IMR-90 (cell line): ENCODE results near the gene ANKRD42. TPM values are rescaled to one million over a fixed set of nuclear protein-coding genes. Genes with fewer than 3 reads are reported as not detected.
A peak's percentile ranks its signal among the peaks of the same experiment; 100 is the strongest.

Experiments
- ATAC-seq: fragments of 200-7000 bp; cut with Tn5 transposase; 2 replicates; pipeline ENCODE4 v1.9.1; 2020; ENCODE audit warnings: low read depth, mild to moderate bottlenecking, moderate library complexity
- BruUV-seq: library from RNA; stranded (reverse); fragments of 400-500 nt; replicated peaks from 2 replicates; lab custom pipeline; 2021; lab: Mats Ljungman, UMichigan
- CTCF ChIA-PET: fragments of 300-600 bp; formaldehyde crosslinking; extraction: SDS; loops from one replicate; lab custom pipeline; 2021; ENCODE audit warnings: antibody characterized with exemption; lab: Yijun Ruan, JAX
- POLR2A ChIA-PET: fragments of 300-600 bp; sonication (Branson Sonifier 250); formaldehyde crosslinking; loops from one replicate; lab custom pipeline; 2022; ENCODE audit warnings: antibody characterized with exemption; ENCODE audit not compliant: unreplicated experiment; lab: Charles Lee
- DNase-seq: peaks from one replicate; pipeline ENCODE4 v3.0.0; 2013
- H2AFZ ChIP-seq: replicated peaks from 2 replicates; pipeline ENCODE3; 2013; ENCODE audit warnings: low read length, mild to moderate bottlenecking; ENCODE audit not compliant: poor library complexity
- H2AK5ac ChIP-seq: 2 replicates; pipeline ENCODE4 v1.6.1; 2013; ENCODE audit warnings: low read depth, low read length, inconsistent platforms
- H2AK9ac ChIP-seq: replicated peaks from 2 replicates; pipeline ENCODE3; 2013; ENCODE audit warnings: mild to moderate bottlenecking, low read depth, low read length, moderate library complexity; ENCODE audit not compliant: poor library complexity
- H2BK120ac ChIP-seq: 2 replicates; pipeline ENCODE4 v1.6.1; 2013; ENCODE audit warnings: low read depth, low read length, inconsistent platforms
- H2BK15ac ChIP-seq: 3 replicates; pipeline ENCODE4 v1.6.1; 2013; ENCODE audit warnings: low read depth, low read length, inconsistent platforms
- H2BK20ac ChIP-seq: 2 replicates; pipeline ENCODE4 v1.6.1; 2013; ENCODE audit warnings: low read depth, mild to moderate bottlenecking, inconsistent platforms, low read length, moderate library complexity
- H2BK5ac ChIP-seq: 2 replicates; pipeline ENCODE4 v1.6.1; 2013; ENCODE audit warnings: mild to moderate bottlenecking, low read depth, low read length, inconsistent platforms; ENCODE audit not compliant: poor library complexity, severe bottlenecking
- H3K14ac ChIP-seq: replicated peaks from 2 replicates; pipeline ENCODE4 v1.6.1; 2013; ENCODE audit warnings: low read depth, low read length, inconsistent platforms
- H3K18ac ChIP-seq: 2 replicates; pipeline ENCODE4 v1.6.1; 2013; ENCODE audit warnings: low read depth, low read length, control low read depth
- H3K23ac ChIP-seq: 2 replicates; pipeline ENCODE4 v1.6.1; 2013; ENCODE audit warnings: low read depth, low read length, inconsistent platforms
- H3K27ac ChIP-seq: 2 replicates; pipeline ENCODE4 v1.5.1; 2013; ENCODE audit warnings: mild to moderate bottlenecking, control low read depth, low read length; ENCODE audit not compliant: insufficient read depth
- H3K27me3 ChIP-seq: 2 replicates; pipeline ENCODE4 v1.6.1; 2013; ENCODE audit warnings: low read length; ENCODE audit not compliant: control insufficient read depth, insufficient read depth
- H3K36me3 ChIP-seq: 2 replicates; pipeline ENCODE4 v1.6.1; 2013; ENCODE audit warnings: low read length, mixed read lengths; ENCODE audit not compliant: control insufficient read depth, insufficient read depth
- H3K4ac ChIP-seq: 2 replicates; pipeline ENCODE4 v1.6.1; 2013; ENCODE audit warnings: low read depth, low read length, inconsistent platforms
- H3K4me1 ChIP-seq: 2 replicates; pipeline ENCODE4 v1.6.1; 2013; ENCODE audit warnings: low read length, mixed read lengths; ENCODE audit not compliant: control insufficient read depth, insufficient read depth
- H3K4me2 ChIP-seq: 2 replicates; pipeline ENCODE4 v1.6.1; 2013; ENCODE audit warnings: low read depth, mild to moderate bottlenecking, control low read depth, low read length, moderate library complexity
- H3K4me3 ChIP-seq: 2 replicates; pipeline ENCODE4 v1.5.1; 2013; ENCODE audit warnings: low read depth, mild to moderate bottlenecking, control low read depth, low read length, moderate library complexity; ENCODE audit not compliant: insufficient read depth
- H3K56ac ChIP-seq: 2 replicates; pipeline ENCODE4 v1.6.1; 2013; ENCODE audit warnings: low read length, inconsistent platforms; ENCODE audit not compliant: insufficient read depth; ENCODE audit errors: extremely low read depth
- H3K79me1 ChIP-seq, 2 experiments: 2 replicates each; pipeline ENCODE4 v1.6.1; 2013; ENCODE audit warnings: low read length in 2 of 2, inconsistent platforms in 1 of 2, low read depth in 1 of 2
- H3K9ac ChIP-seq: 2 replicates; pipeline ENCODE4 v1.6.1; 2013; ENCODE audit warnings: low read depth, low read length, control low read depth
- H3K9me1 ChIP-seq: 2 replicates; pipeline ENCODE4 v1.6.1; 2013; ENCODE audit warnings: low read length, inconsistent platforms; ENCODE audit not compliant: insufficient read depth
- H3K9me3 ChIP-seq: 2 replicates; pipeline ENCODE4 v1.6.1; 2013; ENCODE audit warnings: low read length; ENCODE audit not compliant: control insufficient read depth, insufficient read depth
- H4K20me1 ChIP-seq: 2 replicates; pipeline ENCODE4 v1.6.1; 2013; ENCODE audit warnings: low read length, inconsistent platforms; ENCODE audit not compliant: insufficient read depth
- H4K5ac ChIP-seq: 2 replicates; pipeline ENCODE4 v1.6.1; 2013; ENCODE audit warnings: mild to moderate bottlenecking, low read depth, low read length, control low read depth
- H4K8ac ChIP-seq, 2 experiments: 2 replicates each; pipeline ENCODE4 v1.6.1; 2013; ENCODE audit warnings: low read depth in 2 of 2, low read length in 2 of 2, control low read depth in 1 of 2, inconsistent platforms in 1 of 2
- H4K91ac ChIP-seq: 2 replicates; pipeline ENCODE4 v1.6.1; 2013; ENCODE audit warnings: low read depth, low read length, inconsistent platforms; ENCODE audit not compliant: insufficient read depth
- BHLHE40 ChIP-seq: fragments of 150-350 bp; IDR thresholded peaks from 2 replicates; pipeline ENCODE4 v1.6.1; 2016; ENCODE audit warnings: mild to moderate bottlenecking, low read depth, low read length
- CEBPB ChIP-seq: IDR thresholded peaks from 2 replicates; pipeline ENCODE4 v1.6.1; 2012; ENCODE audit warnings: low read depth, low read length, improper control_type of control experiment
- CHD1 ChIP-seq: IDR thresholded peaks from 2 replicates; pipeline ENCODE4 v1.6.1; 2012; ENCODE audit warnings: low read depth, low read length, improper control_type of control experiment
- FOS ChIP-seq: fragments of 150-350 bp; IDR thresholded peaks from 2 replicates; pipeline ENCODE4 v1.6.1; 2016; ENCODE audit warnings: low read depth, low read length
- MAFK ChIP-seq: IDR thresholded peaks from 2 replicates; pipeline ENCODE4 v1.6.1; 2012; ENCODE audit warnings: low read depth, low read length, improper control_type of control experiment
- MXI1 ChIP-seq: IDR thresholded peaks from 2 replicates; pipeline ENCODE4 v1.6.1; 2012; ENCODE audit warnings: low read depth, mild to moderate bottlenecking, low read length, moderate library complexity, borderline replicate concordance
- NFE2L2 ChIP-seq: fragments of 150-350 bp; IDR thresholded peaks from 2 replicates; pipeline ENCODE4 v1.6.1; 2016; ENCODE audit warnings: low read depth, mild to moderate bottlenecking, low read length
- POLR2A ChIP-seq: IDR thresholded peaks from 2 replicates; pipeline ENCODE4 v1.6.1; 2012; ENCODE audit warnings: mild to moderate bottlenecking, low read depth, low read length
- RCOR1 ChIP-seq: IDR thresholded peaks from 2 replicates; pipeline ENCODE4 v1.6.1; 2012; ENCODE audit warnings: mild to moderate bottlenecking, low read length, improper control_type of control experiment; ENCODE audit not compliant: insufficient replicate concordance
- RFX5 ChIP-seq: IDR thresholded peaks from 2 replicates; pipeline ENCODE4 v1.8.0; 2012; ENCODE audit warnings: low read depth, mild to moderate bottlenecking, low read length, moderate library complexity
- SMC3 ChIP-seq: fragments of 150-350 bp; IDR thresholded peaks from 2 replicates; pipeline ENCODE4 v1.6.1; 2016; ENCODE audit warnings: low read depth, mild to moderate bottlenecking, antibody characterized with exemption, low read length, moderate library complexity
- WGBS, 2 experiments: methylation state at CpG; one replicate each; pipeline versions ENCODE4 v1.1.5 to v1.1.7; 2013; ENCODE audit warnings: missing lambda C conversion rate in 2 of 2; ENCODE audit not compliant: insufficient read length in 1 of 2; ENCODE audit errors: extremely low coverage in 2 of 2; 5-methylcytosine and 5-hydroxymethylcytosine counted together
- dilution Hi-C: fragments of 300-500 bp; cut with HindIII; formaldehyde crosslinking; loops from one replicate; pipeline ENCODE4 v1.14.3; 2018; ENCODE audit warnings: low sequenced_read_pairs; ENCODE audit not compliant: unreplicated experiment
- in situ Hi-C: fragments of 300-500 bp; cut with MboI; formaldehyde crosslinking; loops from 3 replicates; pipeline ENCODE4 v1.14.3; 2019; ENCODE audit warnings: low sequenced_read_pairs, inconsistent platforms, mixed read lengths
- intact Hi-C: fragments of 100-400 bp; cut with micrococcal nuclease; formaldehyde crosslinking; loops from 2 replicates; pipeline ENCODE4 v1.10.0; 2022
- polyA plus RNA-seq, 3 experiments: library from polyadenylated mRNA; depleted of rRNA; stranded (reverse); fragments of >200 nt; gene quantifications; 2 replicates each; pipeline ENCODE4 v1.2.3, GENCODE V29; 2012; ENCODE audit warnings: low replicate concordance in 1 of 3
- total RNA-seq: library from RNA; depleted of rRNA; stranded (reverse); fragments of >200 nt; gene quantifications from 2 replicates; pipeline ENCODE4 v1.2.3, GENCODE V29; 2012
- TF ChIP-seq, protein P1 (sequence below): conservative IDR thresholded peaks from 2 replicates; pipeline ENCODE4 v1.5.1; 2012; ENCODE audit warnings: mild to moderate bottlenecking, low read depth, low read length, improper control_type of control experiment
- TF ChIP-seq, protein P2 (sequence below): fragments of 150-350 bp; IDR thresholded peaks from 2 replicates; pipeline ENCODE4 v1.6.1; 2017; ENCODE audit warnings: mild to moderate bottlenecking, antibody characterized with exemption, low read length, low read depth
- TF ChIP-seq, protein P3 (sequence below): fragments of 150-350 bp; IDR thresholded peaks from 2 replicates; pipeline ENCODE4 v1.6.1; 2016; ENCODE audit warnings: low read depth, mild to moderate bottlenecking, low read length, moderate library complexity, borderline replicate concordance

ANKRD42 gene
- total and polyA plus RNA-seq, 2 of the 4 experiments (the other 2 are of a cell fraction) = 5.2 to 5.6 TPM

DNA sequence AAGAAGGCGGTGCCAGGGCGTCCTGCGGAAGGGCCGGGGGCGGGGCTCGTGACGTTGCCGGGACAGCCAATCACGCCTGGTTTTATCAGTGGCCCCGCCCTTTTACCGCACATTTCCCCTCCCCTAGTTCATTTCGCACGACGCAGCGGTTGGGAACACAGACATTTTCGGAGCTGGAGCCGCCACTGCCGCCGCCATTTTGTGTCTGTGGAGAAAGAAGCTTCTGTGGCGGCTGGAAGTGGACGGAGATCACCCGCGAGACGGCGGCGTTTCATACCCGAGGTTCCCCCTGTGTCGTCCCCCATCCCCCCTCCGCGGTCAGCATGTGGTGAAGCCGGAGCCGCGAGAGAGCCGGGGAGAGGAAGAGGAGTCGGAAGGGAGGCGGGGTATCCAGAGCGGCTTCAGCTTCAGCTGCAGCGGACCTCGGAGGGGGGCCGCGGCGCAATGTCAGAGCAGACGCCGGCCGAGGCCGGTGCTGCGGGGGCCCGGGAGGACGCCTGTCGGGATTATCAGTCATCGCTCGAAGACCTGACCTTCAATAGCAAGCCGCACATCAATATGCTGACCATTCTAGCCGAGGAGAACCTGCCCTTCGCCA, 36.4 kb upstream of the ANKRD42 start, which contains the start of gene PCF11:
TSS of gene PCF11 (plus strand) at position 136 of the 598 bp plus-strand sequence. CDS start at position 445, 309 bp downstream.
- H3K4me2 ChIP-seq = peak within 1 kb of the TSS; percentile 65
- dilution Hi-C loops (loop anchor here (25.0 kb wide), 1 partner anchor 95 kb away; the partner anchor contains the start of gene RAB30), in situ Hi-C loops (no loop called here), intact Hi-C loops (loop anchor here (1.0 to 5.0 kb wide), 7 partner anchors 64 to 440 kb away; partner anchors contain the start of genes DDIAS, PRCP and RAB30)
- H3K79me1 ChIP-seq = peaks cover 0 to 14% of the 10 kb centered on the region in 2 experiments; a peak in 2 of 4 replicates
- peak within 1 kb of the TSS; percentile 47; the same call in 1 of the 3 replicates for H2BK15ac ChIP-seq
- H3K27me3 ChIP-seq = no peaks in the 10 kb centered on the region
- H2AK9ac ChIP-seq = peak within 1 kb of the TSS; percentile 100
- H3K18ac ChIP-seq = peak within 1 kb of the TSS; percentile 98
- peak within 1 kb of the TSS; percentile 92 for H3K27ac ChIP-seq
- H3K36me3 ChIP-seq = peaks cover 3% of the 10 kb centered on the region
- no peak for DNase-seq
- H3K56ac ChIP-seq = peak within 1 kb of the TSS; percentile 89
- peak within 1 kb of the TSS; percentile 88 for H2AFZ ChIP-seq
- peak within 1 kb of the TSS; percentile 78 to 98 for H4K8ac ChIP-seq
- peak within 1 kb of the TSS; percentile 93 for H4K91ac ChIP-seq
- H2AK5ac ChIP-seq = peak within 1 kb of the TSS; percentile 94
- peak; percentile 82 for ATAC-seq
- ChIA-PET CTCF (no interaction called here), POLR2A (interaction anchor here (0.5 to 0.9 kb wide), 2 partner anchors 12 to 255 kb away, joined by 3 to 7 read pairs; partner anchors contain the start of gene DDIAS)
- peak within 1 kb of the TSS; percentile 98 for H4K5ac ChIP-seq
- H3K4me3 ChIP-seq = peak within 1 kb of the TSS; percentile 71
- H3K4me1 ChIP-seq = peaks cover 3% of the 10 kb centered on the region
- peaks cover 6% of the 10 kb centered on the region; the same call in 1 of the 2 replicates for H3K9me1 ChIP-seq
- H2BK5ac ChIP-seq = peak within 1 kb of the TSS; percentile 87
- peak within 1 kb of the TSS; percentile 100 for H3K9ac ChIP-seq
- H3K4ac ChIP-seq = peak within 1 kb of the TSS; percentile 97
- peak within 1 kb of the TSS; percentile 98 for H3K14ac ChIP-seq
- H3K9me3 ChIP-seq = no peaks in the 10 kb centered on the region
- peak within 1 kb of the TSS; percentile 89 for H3K23ac ChIP-seq
- no peak within 1 kb of the TSS for H2BK20ac ChIP-seq
- peaks cover 49% of the 10 kb centered on the region for H4K20me1 ChIP-seq
- H2BK120ac ChIP-seq = peak within 1 kb of the TSS; percentile 32
- TSS peak; percentile 64 for BruUV-seq
- 0% methylated on average over 17 of the region's 55 CpGs; no CpG with 5 or more reads in 1 of the 2 experiments for WGBS, 2 experiments
- TF ChIP-seq CHD1 = peak; percentile 94; the same call in 1 of the 2 replicates
- TF ChIP-seq CEBPB = no peak
- TF ChIP-seq RCOR1 = no peak
- TF ChIP-seq, protein P1, sequence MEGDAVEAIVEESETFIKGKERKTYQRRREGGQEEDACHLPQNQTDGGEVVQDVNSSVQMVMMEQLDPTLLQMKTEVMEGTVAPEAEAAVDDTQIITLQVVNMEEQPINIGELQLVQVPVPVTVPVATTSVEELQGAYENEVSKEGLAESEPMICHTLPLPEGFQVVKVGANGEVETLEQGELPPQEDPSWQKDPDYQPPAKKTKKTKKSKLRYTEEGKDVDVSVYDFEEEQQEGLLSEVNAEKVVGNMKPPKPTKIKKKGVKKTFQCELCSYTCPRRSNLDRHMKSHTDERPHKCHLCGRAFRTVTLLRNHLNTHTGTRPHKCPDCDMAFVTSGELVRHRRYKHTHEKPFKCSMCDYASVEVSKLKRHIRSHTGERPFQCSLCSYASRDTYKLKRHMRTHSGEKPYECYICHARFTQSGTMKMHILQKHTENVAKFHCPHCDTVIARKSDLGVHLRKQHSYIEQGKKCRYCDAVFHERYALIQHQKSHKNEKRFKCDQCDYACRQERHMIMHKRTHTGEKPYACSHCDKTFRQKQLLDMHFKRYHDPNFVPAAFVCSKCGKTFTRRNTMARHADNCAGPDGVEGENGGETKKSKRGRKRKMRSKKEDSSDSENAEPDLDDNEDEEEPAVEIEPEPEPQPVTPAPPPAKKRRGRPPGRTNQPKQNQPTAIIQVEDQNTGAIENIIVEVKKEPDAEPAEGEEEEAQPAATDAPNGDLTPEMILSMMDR = no peak
- TF ChIP-seq NFE2L2 = no peak
- TF ChIP-seq, protein P2, sequence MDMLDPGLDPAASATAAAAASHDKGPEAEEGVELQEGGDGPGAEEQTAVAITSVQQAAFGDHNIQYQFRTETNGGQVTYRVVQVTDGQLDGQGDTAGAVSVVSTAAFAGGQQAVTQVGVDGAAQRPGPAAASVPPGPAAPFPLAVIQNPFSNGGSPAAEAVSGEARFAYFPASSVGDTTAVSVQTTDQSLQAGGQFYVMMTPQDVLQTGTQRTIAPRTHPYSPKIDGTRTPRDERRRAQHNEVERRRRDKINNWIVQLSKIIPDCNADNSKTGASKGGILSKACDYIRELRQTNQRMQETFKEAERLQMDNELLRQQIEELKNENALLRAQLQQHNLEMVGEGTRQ = peak; percentile 85
- peak; percentile 19; the same call in 1 of the 2 replicates for TF ChIP-seq MAFK
- TF ChIP-seq, protein P3, sequence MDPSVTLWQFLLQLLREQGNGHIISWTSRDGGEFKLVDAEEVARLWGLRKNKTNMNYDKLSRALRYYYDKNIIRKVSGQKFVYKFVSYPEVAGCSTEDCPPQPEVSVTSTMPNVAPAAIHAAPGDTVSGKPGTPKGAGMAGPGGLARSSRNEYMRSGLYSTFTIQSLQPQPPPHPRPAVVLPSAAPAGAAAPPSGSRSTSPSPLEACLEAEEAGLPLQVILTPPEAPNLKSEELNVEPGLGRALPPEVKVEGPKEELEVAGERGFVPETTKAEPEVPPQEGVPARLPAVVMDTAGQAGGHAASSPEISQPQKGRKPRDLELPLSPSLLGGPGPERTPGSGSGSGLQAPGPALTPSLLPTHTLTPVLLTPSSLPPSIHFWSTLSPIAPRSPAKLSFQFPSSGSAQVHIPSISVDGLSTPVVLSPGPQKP = no peak
- no peak for TF ChIP-seq FOS
- no peak; the same call in 1 of the 2 replicates for TF ChIP-seq MXI1
- no peak for TF ChIP-seq RFX5
- no peak for TF ChIP-seq SMC3
- TF ChIP-seq POLR2A = peak; percentile 99
- TF ChIP-seq BHLHE40 = no peak
